HCT116 (cell line): ENCODE data around the gene UBE2S. TPM values are rescaled to one million over a fixed set of nuclear protein-coding genes. Genes with fewer than 3 reads are reported as not detected.

ENCODE experiments used
- ATAC-seq: fragments of 200-7000 bp; cut with Tn5 transposase; 2 replicates; pipeline ENCODE4 v1.9.1; 2020; ENCODE audit warnings: mild to moderate bottlenecking, moderate library complexity
- BruUV-seq: library from RNA; stranded (reverse); fragments of 400-500 nt; replicated peaks from 2 replicates; lab custom pipeline; 2021; lab: Mats Ljungman, UMichigan
- CTCF ChIA-PET: fragments of 300-600 bp; sonication (Branson Sonifier 250); formaldehyde crosslinking; loops from one replicate; lab custom pipeline; 2021; ENCODE audit warnings: antibody characterized with exemption; lab: Charles Lee
- POLR2A ChIA-PET: fragments of 300-600, 350-600 bp; sonication (Branson Sonifier 250); formaldehyde crosslinking; loops from one replicate; lab custom pipeline; 2021; ENCODE audit warnings: antibody characterized with exemption; lab: Charles Lee
- RAD21 ChIA-PET, 2 experiments: fragments of 300-600 bp; sonication (Branson Sonifier 250); formaldehyde crosslinking; loops; one replicate each; lab custom pipeline; 2023; ENCODE audit warnings: low total read pairs in 2 of 2; ENCODE audit not compliant: uncharacterized antibody in 2 of 2, unreplicated experiment in 2 of 2, low non-redundant PET in 1 of 2; lab: Charles Lee
- DNase-seq: peaks from one replicate; pipeline ENCODE4 v3.0.0-alpha.2; 2010; ENCODE audit warnings: low read depth, low spot score
- H2AFZ ChIP-seq: fragments of 200-600 bp; shearing (Covaris generic), sonication (generic); 2 replicates; pipeline ENCODE4 v1.6.1; 2017; ENCODE audit warnings: low read depth, mixed run types, mixed read lengths, antibody characterized with exemption, low read length; ENCODE audit not compliant: poor library complexity, severe bottlenecking
- H3K27ac ChIP-seq: 2 replicates; pipeline ENCODE4 v1.5.1; 2012; ENCODE audit warnings: low read depth, low read length
- H3K27me3 ChIP-seq: fragments of 200-600 bp; sonication (generic); 2 replicates; pipeline ENCODE4 v1.6.1; 2016; ENCODE audit warnings: mixed run types, low read length, mixed read lengths; ENCODE audit not compliant: insufficient read depth
- H3K36me3 ChIP-seq, 2 experiments: fragments of 200-500 bp in 1 of 2; fragments of 200-600 bp in 1 of 2; sonication (Bioruptor generic) in 1 of 2; sonication (generic) in 1 of 2; 2 replicates each; pipeline versions ENCODE4 v1.5.1 to v1.6.1; 2014 to 2016; ENCODE audit warnings: low read length in 2 of 2, inconsistent platforms in 1 of 2, mixed read lengths in 1 of 2, mixed run types in 1 of 2; ENCODE audit not compliant: insufficient read depth in 2 of 2, control insufficient read depth in 1 of 2
- H3K4me1 ChIP-seq, 2 experiments: fragments of 200-600 bp in 1 of 2; sonication (generic) in 1 of 2; 2 replicates each; pipeline versions ENCODE4 v1.5.1 to v1.6.1; 2012 to 2017; ENCODE audit warnings: low read length in 2 of 2, inconsistent platforms in 1 of 2, mild to moderate bottlenecking in 1 of 2, mixed read lengths in 1 of 2, mixed run types in 1 of 2, moderate library complexity in 1 of 2; ENCODE audit not compliant: insufficient read depth in 2 of 2, control insufficient read depth in 1 of 2
- H3K4me2 ChIP-seq: fragments of 200-600 bp; sonication (generic); 2 replicates; pipeline ENCODE4 v1.6.1; 2017; ENCODE audit warnings: mixed run types, low read length, mixed read lengths
- H3K4me3 ChIP-seq, 2 experiments: fragments of 200-600 bp in 1 of 2; sonication (generic) in 1 of 2; replicated peaks in 1 of 2; 2 replicates each; pipeline ENCODE4 v1.5.1; 2011 to 2016; ENCODE audit warnings: low read length in 2 of 2, control low read depth in 1 of 2, low read depth in 1 of 2, mild to moderate bottlenecking in 1 of 2, mixed read lengths in 1 of 2, mixed run types in 1 of 2
- H3K79me2 ChIP-seq: fragments of 200-600 bp; sonication (generic); 2 replicates; pipeline ENCODE4 v1.6.1; 2017; ENCODE audit warnings: mild to moderate bottlenecking, mixed run types, low read length, moderate library complexity, mixed read lengths; ENCODE audit not compliant: insufficient read depth
- H3K9ac ChIP-seq: fragments of 200-600 bp; sonication (generic); 2 replicates; pipeline ENCODE4 v1.6.1; 2016; ENCODE audit warnings: low read length, mixed read lengths
- H3K9me2 ChIP-seq: fragments of 200-600 bp; sonication (generic), shearing (Covaris generic); 2 replicates; pipeline ENCODE4 v1.6.1; 2017; ENCODE audit warnings: mixed run types, mild to moderate bottlenecking, moderate library complexity; ENCODE audit not compliant: insufficient read depth
- H3K9me3 ChIP-seq, 2 experiments: fragments of 200-500 bp in 1 of 2; fragments of 200-600 bp in 1 of 2; sonication (Bioruptor generic) in 1 of 2; sonication (generic) in 1 of 2; 2 replicates each; pipeline ENCODE4 v1.6.1; 2014 to 2017; ENCODE audit warnings: low read length in 2 of 2, mixed read lengths in 2 of 2, inconsistent platforms in 1 of 2, low read depth in 1 of 2, mild to moderate bottlenecking in 1 of 2, mixed run types in 1 of 2, moderate library complexity in 1 of 2; ENCODE audit not compliant: control insufficient read depth in 1 of 2, insufficient read depth in 1 of 2
- H4K20me1 ChIP-seq: fragments of 200-600 bp; sonication (generic), shearing (Covaris generic); 2 replicates; pipeline ENCODE4 v1.6.1; 2017; ENCODE audit warnings: mixed run types, mild to moderate bottlenecking, moderate library complexity; ENCODE audit not compliant: insufficient read depth
- CBX3 ChIP-seq: IDR thresholded peaks from 2 replicates; pipeline ENCODE4 v1.6.1; 2012; ENCODE audit warnings: low read depth
- CEBPB ChIP-seq: IDR thresholded peaks from 2 replicates; pipeline ENCODE4 v1.6.1; 2012; ENCODE audit warnings: low read depth
- FOSL1 ChIP-seq: IDR thresholded peaks from 2 replicates; pipeline ENCODE4 v1.6.1; 2012; ENCODE audit warnings: low read depth
- JUND ChIP-seq: IDR thresholded peaks from 2 replicates; pipeline ENCODE4 v1.6.1; 2012
- POLR2A ChIP-seq: IDR thresholded peaks from 2 replicates; pipeline ENCODE4 v1.7.0; 2011; ENCODE audit warnings: borderline replicate concordance; ENCODE audit not compliant: insufficient read depth, insufficient read length; ENCODE audit errors: extremely low read depth
- POLR2AphosphoS5 ChIP-seq: IDR thresholded peaks from 2 replicates; pipeline ENCODE4 v1.6.1; 2011; ENCODE audit warnings: mild to moderate bottlenecking, low read depth, low read length, moderate library complexity
- RAD21 ChIP-seq: IDR thresholded peaks from 2 replicates; pipeline ENCODE4 v1.6.1; 2012; ENCODE audit warnings: low read depth, mild to moderate bottlenecking
- SRF ChIP-seq: IDR thresholded peaks from 2 replicates; pipeline ENCODE4 v1.6.1; 2012; ENCODE audit warnings: low read depth
- TCF7L2 ChIP-seq: IDR thresholded peaks from 2 replicates; pipeline ENCODE4 v1.7.0; 2011; ENCODE audit warnings: borderline replicate concordance, inconsistent platforms; ENCODE audit not compliant: insufficient read depth, insufficient read length; ENCODE audit errors: extremely low read depth
- YY1 ChIP-seq: IDR thresholded peaks from 2 replicates; pipeline ENCODE4 v1.6.1; 2011; ENCODE audit warnings: low read length, low read depth, moderate library complexity, mild to moderate bottlenecking; ENCODE audit not compliant: insufficient replicate concordance; ENCODE audit errors: extremely low read depth
- intact Hi-C: fragments of 100-400 bp; cut with micrococcal nuclease; formaldehyde crosslinking; loops from 2 replicates; pipeline ENCODE4 v1.10.0; 2022
- total RNA-seq: library from RNA; stranded (reverse); gene quantifications from one replicate; pipeline ENCODE4 v1.2.1, GENCODE V29; 2021; ENCODE audit not compliant: unreplicated experiment
- TF ChIP-seq, protein P1 (sequence below): IDR thresholded peaks from 2 replicates; pipeline ENCODE4 v1.6.1; 2012; ENCODE audit warnings: low read depth
- TF ChIP-seq, protein P2 (sequence below): IDR thresholded peaks from 2 replicates; pipeline ENCODE4 v1.6.1; 2012
- TF ChIP-seq, protein P3 (sequence below), 3 experiments: fragments of 200-600 bp in 1 of 3; sonication (generic) in 1 of 3; IDR thresholded peaks in 2 of 3; conservative IDR thresholded peaks in 1 of 3; 2 replicates each; pipeline ENCODE4 v1.5.1; 2012 to 2017; ENCODE audit warnings: low read depth in 2 of 3, low read length in 2 of 3, antibody characterized with exemption in 1 of 3, borderline replicate concordance in 1 of 3, control low read depth in 1 of 3, mild to moderate bottlenecking in 1 of 3, mixed read lengths in 1 of 3, mixed run types in 1 of 3, moderate library complexity in 1 of 3; ENCODE audit not compliant: insufficient read depth in 1 of 3

UBE2S gene
- total RNA-seq, 1 experiment from 2014 or later, result 515 TPM

DNA sequence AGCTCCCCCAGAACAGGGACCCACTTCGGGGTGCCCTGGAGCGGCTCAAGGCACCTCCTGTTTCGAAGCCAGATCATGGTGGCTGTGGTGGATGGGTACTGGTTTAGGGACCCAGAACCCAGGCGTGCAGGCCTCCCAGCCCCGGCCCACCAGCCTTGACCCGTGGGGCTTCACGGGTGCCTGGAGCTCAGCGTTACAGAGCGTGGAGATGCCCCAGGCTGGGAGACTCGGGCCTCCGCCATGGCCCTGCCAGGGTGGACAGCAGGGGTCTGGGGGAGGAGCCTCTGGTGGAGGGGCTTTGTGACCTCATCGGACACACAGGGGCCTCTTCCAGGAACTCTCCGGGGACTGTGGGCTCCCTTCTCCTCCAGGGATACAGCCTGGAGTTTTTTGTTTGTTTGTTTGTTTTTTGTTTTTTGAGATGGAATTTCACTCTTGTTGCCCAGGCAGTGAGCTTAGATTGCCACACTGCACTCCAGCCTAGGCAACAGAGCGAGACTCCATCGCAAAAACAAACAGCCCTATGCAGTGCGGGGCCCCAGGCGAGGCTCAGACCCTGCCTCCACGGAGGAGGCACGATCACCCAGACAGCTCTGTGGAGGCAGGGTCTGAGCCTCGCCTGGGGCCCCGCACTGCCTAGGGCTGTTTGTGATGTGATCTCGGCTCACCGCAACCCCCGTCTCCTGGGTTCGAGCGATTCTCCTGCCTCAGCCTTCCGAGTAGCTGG lies 44.4 kb downstream of the UBE2S start, which contains the start of gene GARIN5B:
Gene GARIN5B, minus strand, starts transcription at position 271 of the 727 bp plus-strand sequence. Its CDS starts 194 bp downstream, at position 77.
- no peaks in the 10 kb centered on the region for H3K4me1 ChIP-seq
- H2AFZ ChIP-seq, result no peak within 1 kb of the TSS
- ChIA-PET POLR2A (interaction anchor here (0.8 kb wide), 1 partner anchor 29 kb away, joined by 3 read pairs; no protein-coding TSS in a partner anchor), RAD21 (no interaction called here), CTCF (no interaction called here)
- H3K36me3 ChIP-seq, result no peaks in the 10 kb centered on the region
- intact Hi-C loops, result no loop called here
- H3K4me3 ChIP-seq, result no peak within 1 kb of the TSS
- no TSS peak for BruUV-seq
- H3K9ac ChIP-seq, result no peak within 1 kb of the TSS
- no peaks in the 10 kb centered on the region for H3K27me3 ChIP-seq
- no peaks in the 10 kb centered on the region for H4K20me1 ChIP-seq
- H3K9me3 ChIP-seq, result no peaks in the 10 kb centered on the region
- ATAC-seq, result no peak
- H3K9me2 ChIP-seq, result no peaks in the 10 kb centered on the region
- no peak for TF ChIP-seq CEBPB
- TF ChIP-seq SRF, result no peak
- TF ChIP-seq YY1, result no peak
- no peak for TF ChIP-seq FOSL1
- no peak for TF ChIP-seq TCF7L2
- TF ChIP-seq, protein P1, sequence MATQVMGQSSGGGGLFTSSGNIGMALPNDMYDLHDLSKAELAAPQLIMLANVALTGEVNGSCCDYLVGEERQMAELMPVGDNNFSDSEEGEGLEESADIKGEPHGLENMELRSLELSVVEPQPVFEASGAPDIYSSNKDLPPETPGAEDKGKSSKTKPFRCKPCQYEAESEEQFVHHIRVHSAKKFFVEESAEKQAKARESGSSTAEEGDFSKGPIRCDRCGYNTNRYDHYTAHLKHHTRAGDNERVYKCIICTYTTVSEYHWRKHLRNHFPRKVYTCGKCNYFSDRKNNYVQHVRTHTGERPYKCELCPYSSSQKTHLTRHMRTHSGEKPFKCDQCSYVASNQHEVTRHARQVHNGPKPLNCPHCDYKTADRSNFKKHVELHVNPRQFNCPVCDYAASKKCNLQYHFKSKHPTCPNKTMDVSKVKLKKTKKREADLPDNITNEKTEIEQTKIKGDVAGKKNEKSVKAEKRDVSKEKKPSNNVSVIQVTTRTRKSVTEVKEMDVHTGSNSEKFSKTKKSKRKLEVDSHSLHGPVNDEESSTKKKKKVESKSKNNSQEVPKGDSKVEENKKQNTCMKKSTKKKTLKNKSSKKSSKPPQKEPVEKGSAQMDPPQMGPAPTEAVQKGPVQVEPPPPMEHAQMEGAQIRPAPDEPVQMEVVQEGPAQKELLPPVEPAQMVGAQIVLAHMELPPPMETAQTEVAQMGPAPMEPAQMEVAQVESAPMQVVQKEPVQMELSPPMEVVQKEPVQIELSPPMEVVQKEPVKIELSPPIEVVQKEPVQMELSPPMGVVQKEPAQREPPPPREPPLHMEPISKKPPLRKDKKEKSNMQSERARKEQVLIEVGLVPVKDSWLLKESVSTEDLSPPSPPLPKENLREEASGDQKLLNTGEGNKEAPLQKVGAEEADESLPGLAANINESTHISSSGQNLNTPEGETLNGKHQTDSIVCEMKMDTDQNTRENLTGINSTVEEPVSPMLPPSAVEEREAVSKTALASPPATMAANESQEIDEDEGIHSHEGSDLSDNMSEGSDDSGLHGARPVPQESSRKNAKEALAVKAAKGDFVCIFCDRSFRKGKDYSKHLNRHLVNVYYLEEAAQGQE, result no peak
- TF ChIP-seq RAD21, result no peak
- no peak for TF ChIP-seq CBX3
- TF ChIP-seq POLR2A, result no peak
- TF ChIP-seq, protein P2, sequence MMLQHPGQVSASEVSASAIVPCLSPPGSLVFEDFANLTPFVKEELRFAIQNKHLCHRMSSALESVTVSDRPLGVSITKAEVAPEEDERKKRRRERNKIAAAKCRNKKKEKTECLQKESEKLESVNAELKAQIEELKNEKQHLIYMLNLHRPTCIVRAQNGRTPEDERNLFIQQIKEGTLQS, result no peak
- TF ChIP-seq, protein P3, sequence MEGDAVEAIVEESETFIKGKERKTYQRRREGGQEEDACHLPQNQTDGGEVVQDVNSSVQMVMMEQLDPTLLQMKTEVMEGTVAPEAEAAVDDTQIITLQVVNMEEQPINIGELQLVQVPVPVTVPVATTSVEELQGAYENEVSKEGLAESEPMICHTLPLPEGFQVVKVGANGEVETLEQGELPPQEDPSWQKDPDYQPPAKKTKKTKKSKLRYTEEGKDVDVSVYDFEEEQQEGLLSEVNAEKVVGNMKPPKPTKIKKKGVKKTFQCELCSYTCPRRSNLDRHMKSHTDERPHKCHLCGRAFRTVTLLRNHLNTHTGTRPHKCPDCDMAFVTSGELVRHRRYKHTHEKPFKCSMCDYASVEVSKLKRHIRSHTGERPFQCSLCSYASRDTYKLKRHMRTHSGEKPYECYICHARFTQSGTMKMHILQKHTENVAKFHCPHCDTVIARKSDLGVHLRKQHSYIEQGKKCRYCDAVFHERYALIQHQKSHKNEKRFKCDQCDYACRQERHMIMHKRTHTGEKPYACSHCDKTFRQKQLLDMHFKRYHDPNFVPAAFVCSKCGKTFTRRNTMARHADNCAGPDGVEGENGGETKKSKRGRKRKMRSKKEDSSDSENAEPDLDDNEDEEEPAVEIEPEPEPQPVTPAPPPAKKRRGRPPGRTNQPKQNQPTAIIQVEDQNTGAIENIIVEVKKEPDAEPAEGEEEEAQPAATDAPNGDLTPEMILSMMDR (IDR thresholded peaks at IDR 0.05 in 2 of 3, conservative IDR thresholded peaks at IDR 0.05 in 1 of 3; ENCODE audit: borderline replicate concordance in 1 of 3, insufficient read depth in 1 of 3, low read depth in 2 of 3, low read length in 2 of 3), result no peak
- TF ChIP-seq JUND, result no peak
- TF ChIP-seq POLR2AphosphoS5, result no peak
- H3K79me2 ChIP-seq, result no peaks in the 10 kb centered on the region
- H3K4me2 ChIP-seq, result no peak within 1 kb of the TSS
- no peak within 1 kb of the TSS for H3K27ac ChIP-seq
- no peak for DNase-seq
